MM.1S (cell line): ENCODE measurements around the gene NUDT21.
"Not testable (repeated sequence)": the region's sequence is repeated elsewhere in the genome, so short reads cannot be mapped to it uniquely, and the experiment has no call there.

ENCODE experiments used
- DNase-seq: peaks from one replicate; pipeline ENCODE4 v3.0.0-alpha.2; 2015
- H2AFZ ChIP-seq: fragments of 300-600 bp; sonication (generic); 2 replicates; pipeline ENCODE4 v1.6.0; 2016; ENCODE audit warnings: antibody characterized with exemption, low read length
- H3F3A ChIP-seq: fragments of 300-600 bp; sonication (generic); 2 replicates; pipeline ENCODE4 v1.6.1; 2016; ENCODE audit warnings: mild to moderate bottlenecking, antibody characterized with exemption, low read length, moderate library complexity, mixed read lengths; ENCODE audit not compliant: insufficient read depth
- H3K27ac ChIP-seq: fragments of 300-600 bp; sonication (generic); 2 replicates; pipeline ENCODE4 v1.5.1; 2016; ENCODE audit warnings: mild to moderate bottlenecking, low read length
- H3K27me3 ChIP-seq: fragments of 300-600 bp; sonication (generic); replicated peaks from 2 replicates; pipeline ENCODE4 v1.6.0; 2016; ENCODE audit warnings: low read length; ENCODE audit not compliant: insufficient read depth
- H3K36me3 ChIP-seq: fragments of 300-600 bp; sonication (generic); replicated peaks from 2 replicates; pipeline ENCODE4 v1.6.1; 2016; ENCODE audit warnings: mild to moderate bottlenecking, low read length, mixed read lengths; ENCODE audit not compliant: insufficient read depth
- H3K4me1 ChIP-seq: fragments of 300-600 bp; sonication (generic); 2 replicates; pipeline ENCODE4 v1.6.1; 2016; ENCODE audit warnings: low read length, mixed read lengths
- H3K4me2 ChIP-seq: fragments of 300-600 bp; sonication (generic); 2 replicates; pipeline ENCODE4 v1.6.0; 2016; ENCODE audit warnings: low read depth, low read length
- H3K4me3 ChIP-seq: fragments of 300-600 bp; sonication (generic); 2 replicates; pipeline ENCODE4 v1.5.1; 2016; ENCODE audit warnings: low read length, mixed read lengths
- H3K79me2 ChIP-seq: fragments of 300-600 bp; sonication (generic); 2 replicates; pipeline ENCODE4 v1.6.1; 2016; ENCODE audit warnings: mixed run types, low read length, mixed read lengths
- H3K9ac ChIP-seq: fragments of 300-600 bp; sonication (generic); 2 replicates; pipeline ENCODE4 v1.6.1; 2016; ENCODE audit warnings: low read length, mixed read lengths
- H3K9me2 ChIP-seq: fragments of 300-600 bp; sonication (generic); replicated peaks from 2 replicates; pipeline ENCODE4 v1.6.1; 2016; ENCODE audit warnings: mild to moderate bottlenecking, low read length, mixed read lengths; ENCODE audit not compliant: insufficient read depth
- H3K9me3 ChIP-seq: fragments of 300-600 bp; sonication (generic); replicated peaks from 2 replicates; pipeline ENCODE4 v1.6.1; 2016; ENCODE audit warnings: mild to moderate bottlenecking, low read length, mixed read lengths; ENCODE audit not compliant: insufficient read depth
- H4K20me1 ChIP-seq: fragments of 300-600 bp; sonication (generic); 2 replicates; pipeline ENCODE4 v1.6.1; 2016; ENCODE audit warnings: mild to moderate bottlenecking, low read length, moderate library complexity, mixed read lengths; ENCODE audit not compliant: insufficient read depth
- EZH2 ChIP-seq: fragments of 300-600 bp; sonication (generic); optimal IDR thresholded peaks from 2 replicates; pipeline ENCODE3; 2017; ENCODE audit warnings: low read depth, mild to moderate bottlenecking, antibody characterized with exemption, low read length, mixed read lengths
- TF ChIP-seq, protein P1 (sequence below): fragments of 300-600 bp; sonication (generic); IDR thresholded peaks from 2 replicates; pipeline ENCODE4 v1.5.1; 2016; ENCODE audit warnings: antibody characterized with exemption, low read length, mixed read lengths

Gene NUDT21

DNA sequence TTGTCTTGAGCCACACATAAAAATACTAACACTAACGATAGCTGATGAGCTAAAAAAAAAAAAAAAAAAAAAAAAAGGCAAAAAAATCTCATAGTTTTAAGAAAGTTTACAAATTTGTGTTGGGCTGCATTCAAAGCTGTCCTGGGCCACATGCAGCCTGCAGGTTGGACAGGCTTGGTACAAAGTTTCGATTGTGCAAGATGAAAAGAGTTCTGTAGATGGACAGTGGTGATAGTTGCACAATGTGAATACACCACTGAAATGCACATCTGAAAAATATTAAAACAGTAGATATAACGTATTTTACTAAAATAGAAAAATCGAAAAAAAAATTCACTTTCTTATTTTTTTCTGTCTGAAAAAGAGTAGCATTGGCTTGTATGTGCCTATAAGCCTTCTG, 68.7 kb downstream of the NUDT21 start:
- no peaks in the 10 kb centered on the region for H3F3A ChIP-seq
- no peak overlapping the region for H3K9ac ChIP-seq
- 0 out of 2 replicates have a peak, but pooled peaks cover 6% of the 10 kb centered on the region for H3K36me3 ChIP-seq
- H3K4me1 ChIP-seq, result no peaks in the 10 kb centered on the region
- no peak for TF ChIP-seq EZH2
- TF ChIP-seq, protein P1, sequence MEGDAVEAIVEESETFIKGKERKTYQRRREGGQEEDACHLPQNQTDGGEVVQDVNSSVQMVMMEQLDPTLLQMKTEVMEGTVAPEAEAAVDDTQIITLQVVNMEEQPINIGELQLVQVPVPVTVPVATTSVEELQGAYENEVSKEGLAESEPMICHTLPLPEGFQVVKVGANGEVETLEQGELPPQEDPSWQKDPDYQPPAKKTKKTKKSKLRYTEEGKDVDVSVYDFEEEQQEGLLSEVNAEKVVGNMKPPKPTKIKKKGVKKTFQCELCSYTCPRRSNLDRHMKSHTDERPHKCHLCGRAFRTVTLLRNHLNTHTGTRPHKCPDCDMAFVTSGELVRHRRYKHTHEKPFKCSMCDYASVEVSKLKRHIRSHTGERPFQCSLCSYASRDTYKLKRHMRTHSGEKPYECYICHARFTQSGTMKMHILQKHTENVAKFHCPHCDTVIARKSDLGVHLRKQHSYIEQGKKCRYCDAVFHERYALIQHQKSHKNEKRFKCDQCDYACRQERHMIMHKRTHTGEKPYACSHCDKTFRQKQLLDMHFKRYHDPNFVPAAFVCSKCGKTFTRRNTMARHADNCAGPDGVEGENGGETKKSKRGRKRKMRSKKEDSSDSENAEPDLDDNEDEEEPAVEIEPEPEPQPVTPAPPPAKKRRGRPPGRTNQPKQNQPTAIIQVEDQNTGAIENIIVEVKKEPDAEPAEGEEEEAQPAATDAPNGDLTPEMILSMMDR, result no peak
- DNase-seq, result no peak
- H3K27me3 ChIP-seq, result no peaks in the 10 kb centered on the region
- H3K4me3 ChIP-seq, result no peak overlapping the region
- H2AFZ ChIP-seq, result no peak overlapping the region
- H3K79me2 ChIP-seq, result no peaks in the 10 kb centered on the region
- no peak overlapping the region for H3K27ac ChIP-seq
- H3K9me2 ChIP-seq, result no peaks in the 10 kb centered on the region
- H4K20me1 ChIP-seq, result no peaks in the 10 kb centered on the region
- no peak overlapping the region for H3K4me2 ChIP-seq
- H3K9me3 ChIP-seq, result no peaks in the 10 kb centered on the region

DNA sequence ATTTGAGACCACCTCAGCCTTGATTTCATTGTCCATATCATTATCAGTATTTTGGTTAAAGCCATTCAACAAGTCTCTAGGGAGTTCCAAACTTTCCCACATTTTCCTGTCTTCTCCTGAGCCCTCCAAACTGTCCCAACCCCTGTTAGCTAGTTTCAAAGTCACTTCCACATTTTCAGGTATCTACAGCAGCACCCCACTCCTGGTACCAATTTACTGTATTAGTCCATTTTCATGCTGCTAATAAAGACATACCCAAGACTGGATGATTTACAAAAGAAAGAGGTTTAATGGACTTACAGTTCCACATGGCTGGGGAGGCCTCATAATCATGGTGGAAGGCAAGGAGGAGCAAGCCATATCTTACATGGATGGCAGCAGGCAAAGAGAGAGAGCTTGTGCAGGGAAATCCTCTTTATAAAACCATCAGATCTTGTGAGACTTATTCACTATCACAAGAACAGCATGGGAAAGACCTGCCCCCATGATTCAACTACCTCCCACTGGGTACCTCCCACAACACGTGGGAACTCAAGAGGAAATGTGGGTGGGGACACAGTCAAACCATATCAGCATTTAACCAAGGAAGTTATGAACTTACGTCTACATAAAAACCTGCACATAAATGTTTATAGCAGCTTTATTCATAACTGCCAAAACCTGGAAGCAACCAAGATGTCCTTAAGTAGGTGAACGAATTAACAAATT, 70.2 kb downstream of the NUDT21 start:
- H3K9me2 ChIP-seq, H3K9ac ChIP-seq, H3K27me3 ChIP-seq, DNase-seq, H3K9me3 ChIP-seq, H4K20me1 ChIP-seq, H2AFZ ChIP-seq, H3K4me1 ChIP-seq, H3K36me3 ChIP-seq, H3K79me2 ChIP-seq, H3K4me2 ChIP-seq, H3K4me3 ChIP-seq, H3K27ac ChIP-seq, H3F3A ChIP-seq: not testable (repeated sequence)
